ENCODE results near the gene KRT37.

- TF ChIP-seq CTCF (conservative IDR thresholded peaks at IDR 0.05; ENCODE audit: low read depth, low read length) = no peak
- no peak for TF ChIP-seq EZH2 (IDR thresholded peaks at IDR 0.05; ENCODE audit: low read length, unreplicated experiment)
- no peak for TF ChIP-seq EZH2phosphoT487 (IDR thresholded peaks at IDR 0.05; ENCODE audit: borderline replicate concordance, low read length)
Measured at GRCh38 chr17:41407226-41407625, 17.2 kb downstream of the KRT37 start.

Measured in PC-3 (cell line).